Liver (tissue), 9 donors: ENCODE measurements around the gene MYO10. TPM values are rescaled to one million over a fixed set of nuclear protein-coding genes. Genes with fewer than 3 reads are reported as not detected.
"Not testable (repeated sequence)": the region's sequence is repeated elsewhere in the genome, so short reads cannot be mapped to it uniquely, and the experiment has no call there.

Source experiments
- DNase-seq: peaks from one replicate; pipeline ENCODE4 v3.0.0-alpha.2; 2017; ENCODE audit warnings: low spot score
- H3K27ac ChIP-seq, 2 donors: one replicate each; pipeline ENCODE4 v1.7.0; 2013; ENCODE audit warnings: inconsistent platforms in 2 of 2, low read length in 2 of 2, control low read depth in 1 of 2, low read depth in 1 of 2, mild to moderate bottlenecking in 1 of 2
- H3K27me3 ChIP-seq, 4 donors: one replicate each; pipeline versions ENCODE4 v1.6.1 to v1.7.0; 2013; ENCODE audit warnings: low read length in 3 of 4, inconsistent platforms in 1 of 4, mild to moderate bottlenecking in 1 of 4, moderate library complexity in 1 of 4; ENCODE audit not compliant: control insufficient read depth in 4 of 4, insufficient read depth in 4 of 4
- H3K36me3 ChIP-seq, 4 donors: one replicate each; pipeline versions ENCODE4 v1.6.1 to v1.7.0; 2013; ENCODE audit warnings: low read length in 3 of 4, mild to moderate bottlenecking in 3 of 4, low read depth in 1 of 4, moderate library complexity in 1 of 4; ENCODE audit not compliant: control insufficient read depth in 4 of 4, insufficient read depth in 3 of 4
- H3K4me1 ChIP-seq, 4 donors: one replicate each; pipeline versions ENCODE4 v1.6.1 to v1.7.0; 2013; ENCODE audit warnings: low read length in 3 of 4, mild to moderate bottlenecking in 3 of 4, moderate library complexity in 1 of 4; ENCODE audit not compliant: control insufficient read depth in 4 of 4, insufficient read depth in 4 of 4
- H3K4me3 ChIP-seq, 3 donors: one replicate each; pipeline versions ENCODE4 v1.6.1 to v1.7.0; 2013; ENCODE audit warnings: low read length in 3 of 3, control low read depth in 1 of 3, low read depth in 1 of 3, mild to moderate bottlenecking in 1 of 3
- H3K9ac ChIP-seq, 2 donors: one replicate each; pipeline ENCODE4 v1.7.0; 2013; ENCODE audit warnings: low read length in 2 of 2, mild to moderate bottlenecking in 2 of 2, moderate library complexity in 2 of 2, control low read depth in 1 of 2, low read depth in 1 of 2
- H3K9me3 ChIP-seq, 4 donors: one replicate each; pipeline versions ENCODE4 v1.6.1 to v1.7.0; 2013; ENCODE audit warnings: low read length in 3 of 4; ENCODE audit not compliant: control insufficient read depth in 4 of 4
- FOXA1 ChIP-seq: IDR thresholded peaks from 2 replicates; pipeline ENCODE4 v1.6.1; 2016; ENCODE audit warnings: antibody characterized with exemption
- FOXA2 ChIP-seq: IDR thresholded peaks from 2 replicates; pipeline ENCODE4 v1.6.1; 2016; ENCODE audit warnings: antibody characterized with exemption
- GABPA ChIP-seq, 2 donors: IDR thresholded peaks in 1 of 2; conservative IDR thresholded peaks in 1 of 2; 2 replicates each; pipeline ENCODE4 v1.6.1; 2016; ENCODE audit warnings: antibody characterized with exemption in 2 of 2, mild to moderate bottlenecking in 1 of 2, moderate library complexity in 1 of 2
- HNF4G ChIP-seq: IDR thresholded peaks from 2 replicates; pipeline ENCODE4 v1.6.1; 2016; ENCODE audit warnings: antibody characterized with exemption
- JUND ChIP-seq, 2 donors: IDR thresholded peaks; 2 replicates each; pipeline ENCODE4 v1.6.1; 2016; ENCODE audit warnings: antibody characterized with exemption in 2 of 2
- MAX ChIP-seq: IDR thresholded peaks from 2 replicates; pipeline ENCODE4 v1.6.1; 2016; ENCODE audit warnings: antibody characterized with exemption
- NR2F2 ChIP-seq: IDR thresholded peaks from 2 replicates; pipeline ENCODE4 v1.6.1; 2016; ENCODE audit warnings: antibody characterized with exemption
- RAD21 ChIP-seq, 2 donors: IDR thresholded peaks; 2 replicates each; pipeline ENCODE4 v1.6.1; 2016; ENCODE audit warnings: antibody characterized with exemption in 2 of 2, mild to moderate bottlenecking in 2 of 2
- RXRA ChIP-seq, 2 donors: IDR thresholded peaks; 2 replicates each; pipeline ENCODE4 v1.6.1; 2017 to 2018; ENCODE audit warnings: antibody characterized with exemption in 2 of 2, mild to moderate bottlenecking in 1 of 2
- SP1 ChIP-seq: IDR thresholded peaks from 2 replicates; pipeline ENCODE4 v1.6.1; 2018; ENCODE audit warnings: antibody characterized with exemption, mild to moderate bottlenecking
- TAF1 ChIP-seq: conservative IDR thresholded peaks from 2 replicates; pipeline ENCODE4 v1.6.1; 2016; ENCODE audit warnings: antibody characterized with exemption, mild to moderate bottlenecking
- YY1 ChIP-seq: IDR thresholded peaks from 2 replicates; pipeline ENCODE4 v1.6.1; 2016; ENCODE audit warnings: antibody characterized with exemption, mild to moderate bottlenecking
- WGBS: extraction: QIAGEN DNeasy Blood & Tissue Kit; methylation state at CpG from one replicate; pipeline ENCODE4 v1.1.7; 2013; 5-methylcytosine and 5-hydroxymethylcytosine counted together
- polyA plus RNA-seq, 2 donors: library from polyadenylated mRNA; stranded (reverse) in 1 of 2; unstranded in 1 of 2; fragments of 200-250 nt in 1 of 2; fragments of >200 nt in 1 of 2; fragmentation: Nextera tagmentation in 1 of 2; extraction: Ambion mirVana in 1 of 2; gene quantifications; one replicate each; pipeline versions ENCODE4 v1.2.1 to v1.2.3, GENCODE V29; 2013 to 2015
- total RNA-seq, 2 donors: library from RNA; depleted of rRNA; stranded (reverse); fragments of >200 nt; gene quantifications; one replicate each; pipeline ENCODE4 v1.2.3, GENCODE V29; 2014
- TF ChIP-seq, protein P1 (sequence below): IDR thresholded peaks from 2 replicates; pipeline ENCODE4 v1.6.1; 2016; ENCODE audit warnings: antibody characterized with exemption
- TF ChIP-seq, protein P2 (sequence below): IDR thresholded peaks from 2 replicates; pipeline ENCODE4 v1.6.1; 2016; ENCODE audit warnings: antibody characterized with exemption
- TF ChIP-seq, protein P3 (sequence below): IDR thresholded peaks from 2 replicates; pipeline ENCODE4 v1.6.1; 2016; ENCODE audit warnings: antibody characterized with exemption, mild to moderate bottlenecking
- TF ChIP-seq, protein P4 (sequence below): fragments of 150-350 bp; IDR thresholded peaks from 2 replicates; pipeline ENCODE4 v1.5.1; 2017; ENCODE audit warnings: improper control_type of control experiment, low read depth, low read length; ENCODE audit not compliant: missing input control
- donor health status: healthy.
- donor health status: healthy.
- donor health status: healthy.
- donor health status: healthy.
- donor health status: healthy.

The MYO10 gene
- total and polyA plus RNA-seq, 4 donors, result 4.3 to 15.3 (median 7.1) TPM

DNA sequence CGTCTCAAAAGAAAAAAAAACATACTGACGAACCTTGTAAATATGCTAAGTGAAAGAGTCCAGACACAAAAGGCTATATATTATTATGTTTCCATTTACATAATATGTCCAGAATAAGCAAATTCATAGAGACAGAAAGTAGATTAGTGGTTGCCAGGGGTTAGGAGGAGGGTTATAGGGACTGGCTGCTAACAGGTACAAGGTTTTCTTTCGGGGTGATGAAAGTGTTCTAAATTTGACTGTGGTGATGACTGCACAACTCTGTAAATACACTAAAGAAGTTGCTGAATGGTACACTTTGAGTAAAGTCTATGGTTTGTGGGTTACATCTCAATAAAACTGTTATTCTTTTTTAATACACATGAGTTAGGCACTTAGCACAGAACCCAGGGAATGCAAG is 98.8 kb downstream of the MYO10 start (continued):
- TF ChIP-seq, protein P1, sequence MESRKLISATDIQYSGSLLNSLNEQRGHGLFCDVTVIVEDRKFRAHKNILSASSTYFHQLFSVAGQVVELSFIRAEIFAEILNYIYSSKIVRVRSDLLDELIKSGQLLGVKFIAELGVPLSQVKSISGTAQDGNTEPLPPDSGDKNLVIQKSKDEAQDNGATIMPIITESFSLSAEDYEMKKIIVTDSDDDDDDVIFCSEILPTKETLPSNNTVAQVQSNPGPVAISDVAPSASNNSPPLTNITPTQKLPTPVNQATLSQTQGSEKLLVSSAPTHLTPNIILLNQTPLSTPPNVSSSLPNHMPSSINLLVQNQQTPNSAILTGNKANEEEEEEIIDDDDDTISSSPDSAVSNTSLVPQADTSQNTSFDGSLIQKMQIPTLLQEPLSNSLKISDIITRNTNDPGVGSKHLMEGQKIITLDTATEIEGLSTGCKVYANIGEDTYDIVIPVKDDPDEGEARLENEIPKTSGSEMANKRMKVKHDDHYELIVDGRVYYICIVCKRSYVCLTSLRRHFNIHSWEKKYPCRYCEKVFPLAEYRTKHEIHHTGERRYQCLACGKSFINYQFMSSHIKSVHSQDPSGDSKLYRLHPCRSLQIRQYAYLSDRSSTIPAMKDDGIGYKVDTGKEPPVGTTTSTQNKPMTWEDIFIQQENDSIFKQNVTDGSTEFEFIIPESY, result no peak
- no peak for TF ChIP-seq SP1
- TF ChIP-seq FOXA2, result no peak
- TF ChIP-seq TAF1, result no peak
- TF ChIP-seq GABPA (IDR thresholded peaks at IDR 0.05 in 1 of 2, conservative IDR thresholded peaks at IDR 0.05 in 1 of 2), result no peak
- TF ChIP-seq YY1, result no peak
- no peak for TF ChIP-seq RAD21 (IDR thresholded peaks at IDR 0.05)

DNA sequence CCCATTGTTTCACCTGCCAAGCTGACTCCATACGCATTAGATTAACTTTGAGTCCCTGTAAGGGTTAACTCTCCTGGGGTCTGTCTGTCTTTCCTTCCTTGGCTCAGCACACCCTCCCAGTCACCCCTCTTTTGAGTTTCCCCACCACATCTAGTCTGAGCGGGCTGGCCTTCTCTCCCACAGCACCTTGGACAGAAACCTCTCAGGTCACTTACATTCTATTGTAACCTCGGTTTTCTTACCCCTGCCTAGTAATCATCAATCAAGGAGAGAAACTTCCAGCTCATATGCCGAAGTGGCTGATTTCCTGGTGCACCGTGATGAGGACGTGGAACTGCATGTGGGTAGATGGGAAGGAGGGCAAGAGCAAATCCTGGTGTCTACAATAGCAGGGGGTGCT is 102.1 kb downstream of the MYO10 start:
- Histone ChIP-seq H3K27ac (no peak overlapping the region), H3K9ac (no peak overlapping the region), H3K27me3 (peaks cover 0 to under 1% (median 0%) of the 10 kb centered on the region in 4 donors), H3K9me3 (no peaks in the 10 kb centered on the region), H3K4me1 (no peaks in the 10 kb centered on the region), H3K36me3 (no peaks in the 10 kb centered on the region), H3K4me3 (no peak overlapping the region)
- WGBS, result 60% methylated on average over 6 of the region's 6 CpGs
- no peak for TF ChIP-seq RXRA (IDR thresholded peaks at IDR 0.05)
- TF ChIP-seq, protein P2, sequence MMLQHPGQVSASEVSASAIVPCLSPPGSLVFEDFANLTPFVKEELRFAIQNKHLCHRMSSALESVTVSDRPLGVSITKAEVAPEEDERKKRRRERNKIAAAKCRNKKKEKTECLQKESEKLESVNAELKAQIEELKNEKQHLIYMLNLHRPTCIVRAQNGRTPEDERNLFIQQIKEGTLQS, result no peak
- no peak for TF ChIP-seq GABPA (IDR thresholded peaks at IDR 0.05 in 1 of 2, conservative IDR thresholded peaks at IDR 0.05 in 1 of 2)
- no peak for TF ChIP-seq HNF4G
- TF ChIP-seq, protein P1, result no peak
- TF ChIP-seq TAF1, result no peak
- TF ChIP-seq, protein P3, sequence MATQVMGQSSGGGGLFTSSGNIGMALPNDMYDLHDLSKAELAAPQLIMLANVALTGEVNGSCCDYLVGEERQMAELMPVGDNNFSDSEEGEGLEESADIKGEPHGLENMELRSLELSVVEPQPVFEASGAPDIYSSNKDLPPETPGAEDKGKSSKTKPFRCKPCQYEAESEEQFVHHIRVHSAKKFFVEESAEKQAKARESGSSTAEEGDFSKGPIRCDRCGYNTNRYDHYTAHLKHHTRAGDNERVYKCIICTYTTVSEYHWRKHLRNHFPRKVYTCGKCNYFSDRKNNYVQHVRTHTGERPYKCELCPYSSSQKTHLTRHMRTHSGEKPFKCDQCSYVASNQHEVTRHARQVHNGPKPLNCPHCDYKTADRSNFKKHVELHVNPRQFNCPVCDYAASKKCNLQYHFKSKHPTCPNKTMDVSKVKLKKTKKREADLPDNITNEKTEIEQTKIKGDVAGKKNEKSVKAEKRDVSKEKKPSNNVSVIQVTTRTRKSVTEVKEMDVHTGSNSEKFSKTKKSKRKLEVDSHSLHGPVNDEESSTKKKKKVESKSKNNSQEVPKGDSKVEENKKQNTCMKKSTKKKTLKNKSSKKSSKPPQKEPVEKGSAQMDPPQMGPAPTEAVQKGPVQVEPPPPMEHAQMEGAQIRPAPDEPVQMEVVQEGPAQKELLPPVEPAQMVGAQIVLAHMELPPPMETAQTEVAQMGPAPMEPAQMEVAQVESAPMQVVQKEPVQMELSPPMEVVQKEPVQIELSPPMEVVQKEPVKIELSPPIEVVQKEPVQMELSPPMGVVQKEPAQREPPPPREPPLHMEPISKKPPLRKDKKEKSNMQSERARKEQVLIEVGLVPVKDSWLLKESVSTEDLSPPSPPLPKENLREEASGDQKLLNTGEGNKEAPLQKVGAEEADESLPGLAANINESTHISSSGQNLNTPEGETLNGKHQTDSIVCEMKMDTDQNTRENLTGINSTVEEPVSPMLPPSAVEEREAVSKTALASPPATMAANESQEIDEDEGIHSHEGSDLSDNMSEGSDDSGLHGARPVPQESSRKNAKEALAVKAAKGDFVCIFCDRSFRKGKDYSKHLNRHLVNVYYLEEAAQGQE, result no peak
- no peak for TF ChIP-seq RAD21 (IDR thresholded peaks at IDR 0.05)
- no peak for TF ChIP-seq MAX
- no peak for TF ChIP-seq NR2F2
- TF ChIP-seq, protein P4, sequence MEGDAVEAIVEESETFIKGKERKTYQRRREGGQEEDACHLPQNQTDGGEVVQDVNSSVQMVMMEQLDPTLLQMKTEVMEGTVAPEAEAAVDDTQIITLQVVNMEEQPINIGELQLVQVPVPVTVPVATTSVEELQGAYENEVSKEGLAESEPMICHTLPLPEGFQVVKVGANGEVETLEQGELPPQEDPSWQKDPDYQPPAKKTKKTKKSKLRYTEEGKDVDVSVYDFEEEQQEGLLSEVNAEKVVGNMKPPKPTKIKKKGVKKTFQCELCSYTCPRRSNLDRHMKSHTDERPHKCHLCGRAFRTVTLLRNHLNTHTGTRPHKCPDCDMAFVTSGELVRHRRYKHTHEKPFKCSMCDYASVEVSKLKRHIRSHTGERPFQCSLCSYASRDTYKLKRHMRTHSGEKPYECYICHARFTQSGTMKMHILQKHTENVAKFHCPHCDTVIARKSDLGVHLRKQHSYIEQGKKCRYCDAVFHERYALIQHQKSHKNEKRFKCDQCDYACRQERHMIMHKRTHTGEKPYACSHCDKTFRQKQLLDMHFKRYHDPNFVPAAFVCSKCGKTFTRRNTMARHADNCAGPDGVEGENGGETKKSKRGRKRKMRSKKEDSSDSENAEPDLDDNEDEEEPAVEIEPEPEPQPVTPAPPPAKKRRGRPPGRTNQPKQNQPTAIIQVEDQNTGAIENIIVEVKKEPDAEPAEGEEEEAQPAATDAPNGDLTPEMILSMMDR, result no peak
- TF ChIP-seq FOXA1, result no peak
- no peak for TF ChIP-seq FOXA2
- no peak for TF ChIP-seq JUND (IDR thresholded peaks at IDR 0.05)
- no peak for DNase-seq

DNA sequence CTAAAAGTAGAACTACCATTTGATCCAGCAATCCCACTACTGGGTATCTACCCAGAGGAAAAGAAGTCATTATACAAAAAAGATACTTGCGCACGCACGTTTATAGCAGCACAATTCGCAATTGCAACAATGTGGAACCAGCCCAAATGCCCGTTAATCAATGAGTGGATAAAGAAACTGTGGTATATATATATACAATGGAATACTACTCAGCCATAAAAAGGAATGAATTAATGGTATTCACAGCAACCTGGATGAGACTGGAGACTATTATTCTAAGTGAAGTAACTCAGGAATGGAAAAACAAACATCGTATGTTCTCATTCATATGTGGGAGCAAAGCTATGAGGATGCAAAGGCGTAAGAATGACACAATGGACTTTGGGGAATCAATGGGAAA is 104.8 kb downstream of the MYO10 start:
- not testable (repeated sequence) for H3K27ac ChIP-seq, H3K9ac ChIP-seq, DNase-seq, H3K4me1 ChIP-seq, H3K36me3 ChIP-seq, H3K9me3 ChIP-seq, H3K27me3 ChIP-seq, H3K4me3 ChIP-seq
- WGBS, result 86% methylated on average over 7 of the region's 7 CpGs
